Activated CD8-positive, alpha-beta memory T cell treated with anti-CD3 and anti-CD28 coated beads for 1 hour (primary cell): ENCODE measurements around the gene ZFHX2.
"Not testable (repeated sequence)": the region's sequence is repeated elsewhere in the genome, so short reads cannot be mapped to it uniquely, and the experiment has no call there.

Source experiments
- DNase-seq, 2 donors: peaks; one replicate each; pipeline ENCODE4 v3.0.0-alpha.2; 2020; ENCODE audit warnings: low read depth in 1 of 2; ENCODE audit errors: extremely low read depth in 1 of 2

The ZFHX2 gene

GRCh38 chr14:23551266-23552028 is at the start of gene ZFHX2:
Gene ZFHX2 (minus strand): TSS chr14:23551765. CDS start chr14:23535325, 16,440 bp downstream.
- peak; percentile 23 to 67 for DNase-seq

DNA sequence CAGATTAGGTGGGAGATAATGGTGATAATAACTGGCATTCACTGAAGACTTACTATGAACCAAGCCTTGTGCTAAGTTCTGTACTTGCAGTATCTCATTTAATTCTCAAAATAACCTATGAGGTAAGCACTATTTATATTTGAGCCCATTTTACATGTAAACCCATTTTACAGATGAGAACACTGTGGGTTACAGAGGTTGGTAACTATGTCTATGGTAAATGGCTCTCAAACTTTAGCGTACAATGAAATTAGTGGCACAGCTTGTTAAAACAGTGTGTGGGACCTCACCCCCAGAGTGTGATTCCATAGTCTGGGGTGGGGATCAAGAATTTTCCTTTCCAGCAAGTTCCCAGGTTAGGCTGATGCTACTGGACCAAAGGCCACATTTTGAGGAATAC is 49.2 kb upstream of the ZFHX2 start:
- DNase-seq: no peak

DNA sequence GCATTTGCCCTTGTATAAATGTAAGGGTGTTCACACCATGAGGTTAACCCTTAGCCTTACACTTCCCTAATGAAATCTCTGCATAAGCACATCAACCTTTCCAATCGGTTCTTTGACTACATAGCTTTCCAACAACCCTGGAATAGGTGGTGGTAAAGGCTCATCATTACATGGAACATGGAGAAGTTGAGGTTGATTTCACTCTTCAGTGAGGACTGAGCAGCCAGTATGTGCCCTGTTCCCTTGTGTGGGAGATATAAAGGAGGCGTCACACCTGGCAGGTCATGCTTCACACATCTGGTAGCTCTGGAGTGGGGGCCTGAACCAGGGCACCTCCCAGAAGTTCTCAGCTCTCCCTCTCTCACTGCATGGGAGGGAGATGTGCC is 48.8 kb upstream of the ZFHX2 start:
- DNase-seq: no peak

GRCh38 chr14:23594191-23594590 is 42.6 kb upstream of the ZFHX2 start:
- not testable (repeated sequence) for DNase-seq

- no peak for DNase-seq
These were observed 38.6 kb upstream of the ZFHX2 start for GRCh38 chr14:23590198-23590597.

DNA sequence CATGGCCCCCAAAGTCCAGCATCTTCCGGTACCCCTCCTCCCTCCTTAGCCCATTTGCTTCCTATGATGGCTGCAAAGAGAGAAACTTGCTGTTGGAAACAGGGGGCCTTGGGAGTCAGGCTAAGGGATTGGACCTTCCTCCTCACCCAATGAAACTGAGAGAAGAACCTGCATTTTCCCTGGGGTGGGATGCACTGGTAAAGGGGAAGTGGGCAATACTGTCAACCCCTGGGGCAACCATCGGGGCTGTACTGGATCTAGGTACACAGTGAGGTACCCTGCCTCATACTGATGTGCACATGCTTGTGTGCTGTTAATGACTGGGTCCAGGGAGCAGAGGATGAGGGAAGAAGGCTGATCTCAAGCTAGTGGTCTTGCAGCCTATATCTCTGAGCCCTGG is 38.0 kb upstream of the ZFHX2 start:
- no peak for DNase-seq

DNA sequence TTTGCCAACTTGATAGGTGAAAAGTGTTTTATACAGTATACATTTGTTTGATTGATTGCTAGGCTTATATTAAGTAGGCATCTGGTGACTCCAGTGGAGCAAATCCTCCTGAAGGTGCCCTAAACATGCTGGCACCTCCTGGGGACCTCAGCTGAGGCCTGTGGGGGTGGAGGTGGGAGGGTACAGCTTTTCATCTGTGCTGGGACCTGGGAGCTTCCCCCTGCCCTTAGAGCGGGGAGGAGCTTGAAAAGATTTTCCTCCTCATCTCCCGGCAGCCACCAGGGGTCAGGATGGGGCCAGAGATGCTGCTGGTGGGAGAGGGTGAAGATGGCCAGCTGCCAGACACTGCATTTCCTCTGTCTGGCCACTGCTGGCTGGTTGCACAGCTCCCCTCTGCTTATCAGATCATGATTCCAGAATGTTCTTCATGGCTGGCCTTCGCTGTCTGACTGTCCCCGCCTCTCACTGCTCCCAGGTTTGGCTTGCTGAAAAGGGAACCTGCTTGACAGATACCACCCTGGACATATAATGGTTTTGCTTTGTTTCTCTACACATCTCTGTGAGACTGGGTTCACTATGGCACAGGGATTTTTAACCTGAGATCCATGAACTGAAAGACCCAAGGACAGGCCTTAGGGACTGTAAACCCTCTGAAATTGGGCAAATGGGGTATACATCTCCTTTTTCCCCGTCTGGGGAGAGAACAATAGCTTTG is 37.5 kb upstream of the ZFHX2 start:
- DNase-seq: peak; percentile 43 to 68

GRCh38 chr14:23584527-23585203 is 33.1 kb upstream of the ZFHX2 start:
- DNase-seq: not testable (repeated sequence)

DNA sequence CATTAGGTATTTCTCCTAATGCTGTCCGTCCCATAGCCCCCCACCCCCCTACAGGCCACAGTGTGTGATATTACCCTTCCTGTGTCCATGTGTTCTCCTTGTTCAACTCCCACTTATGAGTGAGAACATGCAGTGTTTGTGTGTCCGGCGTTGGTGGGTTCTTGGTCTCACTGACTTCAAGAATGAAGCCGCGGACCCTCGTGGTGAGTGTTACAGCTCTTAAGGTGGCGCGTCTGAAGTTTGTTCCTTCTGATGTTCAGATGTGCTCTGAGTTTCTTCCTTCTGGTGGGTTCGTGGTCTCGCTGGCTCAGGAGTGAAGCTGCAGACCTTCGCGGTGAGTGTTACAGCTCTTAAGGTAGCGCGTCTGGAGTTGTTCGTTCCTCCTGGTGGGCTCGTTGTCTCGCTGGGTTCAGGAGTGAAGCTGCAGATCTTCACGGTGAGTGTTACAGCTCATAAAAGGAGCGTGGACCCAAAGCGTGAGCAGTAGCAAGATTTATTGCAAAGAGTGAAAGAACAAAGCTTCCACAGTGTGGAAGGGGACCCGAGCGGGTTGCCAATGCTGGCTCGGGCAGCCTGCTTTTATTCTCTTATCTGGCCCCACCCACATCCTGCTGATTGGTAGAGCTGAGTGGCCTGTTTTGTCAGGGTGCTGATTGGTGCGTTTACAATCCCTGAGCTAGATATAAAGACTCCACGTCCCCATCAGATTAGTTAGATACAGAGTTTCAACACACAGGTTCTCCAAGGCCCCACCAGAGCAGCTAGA is 32.4 kb upstream of the ZFHX2 start:
- not testable (repeated sequence) for DNase-seq

- no peak for DNase-seq
These were observed 31.6 kb upstream of the ZFHX2 start for GRCh38 chr14:23582906-23583760.

DNA sequence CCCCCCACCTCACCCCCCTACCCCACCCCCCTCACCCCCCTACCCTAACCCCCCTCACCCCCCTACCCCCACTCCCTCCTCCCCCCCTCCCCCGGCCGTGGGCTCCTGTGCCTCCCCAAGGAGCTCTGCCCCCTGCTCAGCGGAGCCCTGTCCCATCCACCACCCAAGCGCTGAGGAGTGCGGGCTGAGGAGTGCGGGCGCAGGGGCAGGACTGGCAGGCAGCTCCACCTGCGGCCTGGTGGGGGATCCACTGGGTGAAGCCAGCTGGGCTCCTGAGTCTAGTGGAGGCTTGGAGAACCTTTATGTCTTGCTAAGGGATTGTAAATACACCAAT is 29.4 kb upstream of the ZFHX2 start:
- DNase-seq: no peak

GRCh38 chr14:23580152-23580926 is 28.8 kb upstream of the ZFHX2 start:
- no peak for DNase-seq

GRCh38 chr14:23579739-23580138 is 28.2 kb upstream of the ZFHX2 start:
- no peak for DNase-seq

- no peak for DNase-seq
These were observed 27.7 kb upstream of the ZFHX2 start for GRCh38 chr14:23579311-23579630.

GRCh38 chr14:23578560-23579310 is 27.2 kb upstream of the ZFHX2 start, which contains the start of gene JPH4:
Gene JPH4 (minus strand): TSS chr14:23578790. CDS start chr14:23577453, 1,337 bp downstream.
- no peak for DNase-seq

- DNase-seq: no peak
These were observed 26.3 kb upstream of the ZFHX2 start for GRCh38 chr14:23577710-23578392.

GRCh38 chr14:23577004-23577681 is 25.6 kb upstream of the ZFHX2 start:
- DNase-seq: no peak
